Lower leg skin (tissue), 4 donors: ENCODE data around the gene NAV1. TPM values are rescaled to one million over a fixed set of nuclear protein-coding genes. Genes with fewer than 3 reads are reported as not detected.

Experiments
- DNase-seq, 2 donors: peaks; one replicate each; pipeline ENCODE4 v3.0.0-alpha.2; 2019; ENCODE audit warnings: low spot score in 2 of 2
- H3K4me3 ChIP-seq: fragments of 200-600 bp; sonication (generic); 2 replicates; pipeline ENCODE4 v1.5.1; 2017; ENCODE audit warnings: mild to moderate bottlenecking, low read depth; ENCODE audit not compliant: poor library complexity, severe bottlenecking
- CTCF ChIP-seq, 3 donors: fragments of 450-650 bp; IDR thresholded peaks; one replicate each; pipeline ENCODE4 v1.5.1; 2016; ENCODE audit warnings: antibody characterized with exemption in 3 of 3, mild to moderate bottlenecking in 3 of 3, moderate library complexity in 2 of 3
- POLR2A ChIP-seq, 2 donors: fragments of 450-650 bp; IDR thresholded peaks; one replicate each; pipeline ENCODE4 v1.6.1; 2016 to 2017; ENCODE audit warnings: antibody characterized with exemption in 2 of 2, mild to moderate bottlenecking in 1 of 2, moderate library complexity in 1 of 2
- WGBS, 2 donors: methylation state at CpG; one replicate each; pipeline ENCODE4 v1.1.5; 2018; 5-methylcytosine and 5-hydroxymethylcytosine counted together
- intact Hi-C: fragments of 100-400 bp; cut with DNase I; formaldehyde crosslinking; loops from one replicate; pipeline ENCODE4 v1.15.0; 2023; ENCODE audit warnings: low total_unique reads
- total RNA-seq, 4 donors: library from RNA; depleted of rRNA; stranded (reverse); fragments of >200 nt; gene quantifications; one replicate each; pipeline ENCODE4 v1.1.0, GENCODE V29; 2016

NAV1 gene
- total RNA-seq, 4 donors from 2014 or later, result 12.1 to 34.2 (median 19.2) TPM

- TF ChIP-seq CTCF (IDR thresholded peaks at IDR 0.05) (no peak), POLR2A (IDR thresholded peaks at IDR 0.05) (no peak)
- DNase-seq, result peak in 1 of 2 donors; percentile 79
- no peak overlapping the region for H3K4me3 ChIP-seq
- WGBS, 2 donors, result 85 to 88% methylated on average over 4 of the region's 4 CpGs
- intact Hi-C loops, result no loop called here
Observed at GRCh38 chr1:201568859-201569294, 29.9 kb downstream of the NAV1 start.

- intact Hi-C loops, result no loop called here
- 84 to 89% methylated on average over 4 of the region's 4 CpGs for WGBS, 2 donors
- TF ChIP-seq POLR2A (IDR thresholded peaks at IDR 0.05), result no peak
- no peak for TF ChIP-seq CTCF (IDR thresholded peaks at IDR 0.05)
Observed at GRCh38 chr1:201570181-201570885, 31.4 kb downstream of the NAV1 start.

GRCh38 chr1:201570886-201571624, 32.1 kb downstream of the NAV1 start:
- no peak overlapping the region for H3K4me3 ChIP-seq
- DNase-seq, result no peak
- intact Hi-C loops, result no loop called here
- no peak for TF ChIP-seq POLR2A (IDR thresholded peaks at IDR 0.05)
- TF ChIP-seq CTCF (IDR thresholded peaks at IDR 0.05), result no peak
- WGBS, 2 donors, result 84 to 85% methylated on average over 10 of the region's 10 CpGs

More at GRCh38 chr1:201570181-201570885, 31.4 kb downstream of the NAV1 start:
- no peak overlapping the region for H3K4me3 ChIP-seq
- DNase-seq, result peak in 1 of 2 donors; percentile 82

GRCh38 chr1:201573030-201573429, 34.1 kb downstream of the NAV1 start:
- TF ChIP-seq CTCF (IDR thresholded peaks at IDR 0.05) (no peak), POLR2A (IDR thresholded peaks at IDR 0.05) (no peak)
- 63 to 74% methylated on average over 4 of the region's 4 CpGs for WGBS, 2 donors
- no peak overlapping the region for H3K4me3 ChIP-seq
- intact Hi-C loops, result no loop called here
- no peak for DNase-seq

- 85 to 87% methylated on average over 6 of the region's 6 CpGs for WGBS, 2 donors
- no peak for TF ChIP-seq CTCF (IDR thresholded peaks at IDR 0.05)
- no peak for TF ChIP-seq POLR2A (IDR thresholded peaks at IDR 0.05)
- intact Hi-C loops, result no loop called here
- no peak overlapping the region for H3K4me3 ChIP-seq
- no peak for DNase-seq
Observed at GRCh38 chr1:201573923-201574322, 35.0 kb downstream of the NAV1 start.
